Kidney (tissue), 14 donors: ENCODE measurements around the gene C18orf63. TPM values are rescaled to one million over a fixed set of nuclear protein-coding genes. Genes with fewer than 3 reads are reported as not detected.

ENCODE experiments used
- DNase-seq, 5 donors: peaks; one replicate each; pipeline ENCODE4 v3.0.0-alpha.2; 2013 to 2020
- FAIRE-seq: peaks from 2 replicates; lab custom pipeline; 2012; peaks lifted over from hg19 to GRCh38; lab: Jason Lieb, UNC
- H3K27ac ChIP-seq, 2 donors: one replicate each; pipeline ENCODE4 v1.7.0; 2013; ENCODE audit warnings: low read depth in 2 of 2, low read length in 2 of 2, inconsistent platforms in 1 of 2
- H3K27me3 ChIP-seq: one replicate; pipeline ENCODE4 v1.7.1; 2013; ENCODE audit warnings: low read length, inconsistent platforms; ENCODE audit not compliant: control insufficient read depth, insufficient read depth
- H3K36me3 ChIP-seq, 3 donors: one replicate each; pipeline versions ENCODE4 v1.7.0 to v1.7.1; 2013; ENCODE audit warnings: low read length in 3 of 3, control low read depth in 1 of 3, inconsistent platforms in 1 of 3; ENCODE audit not compliant: insufficient read depth in 3 of 3, control insufficient read depth in 2 of 3
- H3K4me1 ChIP-seq, 3 donors: one replicate each; pipeline versions ENCODE4 v1.7.0 to v1.7.1; 2013; ENCODE audit warnings: low read length in 3 of 3, inconsistent platforms in 1 of 3, low read depth in 1 of 3; ENCODE audit not compliant: control insufficient read depth in 2 of 3, insufficient read depth in 2 of 3
- H3K4me3 ChIP-seq, 3 donors: one replicate each; pipeline versions ENCODE4 v1.7.0 to v1.8.1; 2013; ENCODE audit warnings: low read length in 3 of 3, control low read depth in 1 of 3, inconsistent platforms in 1 of 3
- H3K9ac ChIP-seq, 3 donors: one replicate each; pipeline versions ENCODE4 v1.7.0 to v1.7.1; 2013; ENCODE audit warnings: low read length in 3 of 3, control low read depth in 1 of 3, inconsistent platforms in 1 of 3
- H3K9me3 ChIP-seq, 3 donors: one replicate each; pipeline versions ENCODE4 v1.7.0 to v1.7.1; 2013; ENCODE audit warnings: low read length in 3 of 3, control low read depth in 1 of 3, inconsistent platforms in 1 of 3; ENCODE audit not compliant: control insufficient read depth in 2 of 3, insufficient read depth in 1 of 3
- intact Hi-C: fragments of 100-400 bp; cut with DNase I; formaldehyde crosslinking; loops from one replicate; pipeline ENCODE4 v1.11.1; 2022
- polyA plus RNA-seq: library from polyadenylated mRNA; stranded (reverse); fragments of 350-450 nt; fragmentation: Illumina TruSeq; extraction: RNeasy Lipid Tissue Mini Kit (QIAGEN cat#74804); gene quantifications from one replicate; pipeline ENCODE4 v1.2.3, GENCODE V29; 2014; ENCODE audit warnings: low read depth, low replicate concordance; ENCODE audit not compliant: insufficient read depth
- total RNA-seq: library from RNA; stranded (reverse); fragmentation: NEBNext Ultra II Directional; extraction: Animal tissue kit (Norgen Biotek cat#: 25700); gene quantifications from one replicate; pipeline ENCODE4 v1.2.1, GENCODE V29; 2021
- TF ChIP-seq, protein P1 (sequence below): IDR thresholded peaks from 3 replicates; pipeline ENCODE4 v1.5.1; 2012; ENCODE audit warnings: mild to moderate bottlenecking, moderate library complexity, borderline replicate concordance; ENCODE audit not compliant: insufficient read depth; ENCODE audit errors: extremely low read depth
- donor health status: control.
- donor health status: control.
- donor health status: control.
- donor health status: control.
- donor health status: control.
- donor health status: DM: yes; HTN: yes; CAD: no.
- donor health status: Normal renal cell carcinoma (clear cell type).

Gene C18orf63
- total and polyA plus RNA-seq, 2 donors from 2014 or later: not detected

DNA sequence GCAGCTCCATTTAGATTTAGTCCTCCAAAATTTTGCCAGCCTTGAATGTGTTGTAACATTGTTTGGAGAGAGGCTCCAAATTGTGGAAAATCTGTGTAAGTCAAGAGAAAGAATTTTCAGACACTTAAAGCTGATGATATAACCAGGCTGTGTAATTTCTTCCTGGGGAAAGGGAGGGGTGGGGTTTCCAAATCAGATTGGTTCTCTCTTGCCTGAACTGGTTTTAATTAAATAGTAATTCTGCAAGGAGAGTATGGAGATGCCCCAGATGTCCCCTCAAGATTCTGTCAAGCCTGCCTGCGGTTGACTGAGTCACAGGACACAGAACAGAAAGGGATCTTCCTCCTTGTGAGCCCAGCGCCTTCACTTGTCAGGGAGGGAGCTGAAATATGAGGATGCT, 54.5 kb downstream of the C18orf63 start:
- intact Hi-C loops: no loop called here
- no peak overlapping the region for H3K4me3 ChIP-seq
- FAIRE-seq (no peak), DNase-seq (peak in 1 of 5 donors; percentile 57)
- TF ChIP-seq, protein P1, sequence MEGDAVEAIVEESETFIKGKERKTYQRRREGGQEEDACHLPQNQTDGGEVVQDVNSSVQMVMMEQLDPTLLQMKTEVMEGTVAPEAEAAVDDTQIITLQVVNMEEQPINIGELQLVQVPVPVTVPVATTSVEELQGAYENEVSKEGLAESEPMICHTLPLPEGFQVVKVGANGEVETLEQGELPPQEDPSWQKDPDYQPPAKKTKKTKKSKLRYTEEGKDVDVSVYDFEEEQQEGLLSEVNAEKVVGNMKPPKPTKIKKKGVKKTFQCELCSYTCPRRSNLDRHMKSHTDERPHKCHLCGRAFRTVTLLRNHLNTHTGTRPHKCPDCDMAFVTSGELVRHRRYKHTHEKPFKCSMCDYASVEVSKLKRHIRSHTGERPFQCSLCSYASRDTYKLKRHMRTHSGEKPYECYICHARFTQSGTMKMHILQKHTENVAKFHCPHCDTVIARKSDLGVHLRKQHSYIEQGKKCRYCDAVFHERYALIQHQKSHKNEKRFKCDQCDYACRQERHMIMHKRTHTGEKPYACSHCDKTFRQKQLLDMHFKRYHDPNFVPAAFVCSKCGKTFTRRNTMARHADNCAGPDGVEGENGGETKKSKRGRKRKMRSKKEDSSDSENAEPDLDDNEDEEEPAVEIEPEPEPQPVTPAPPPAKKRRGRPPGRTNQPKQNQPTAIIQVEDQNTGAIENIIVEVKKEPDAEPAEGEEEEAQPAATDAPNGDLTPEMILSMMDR: no peak
- H3K27ac ChIP-seq: no peak overlapping the region
- H3K4me1 ChIP-seq: peaks cover 0 to 2% (median 0%) of the 10 kb centered on the region in 3 donors
- H3K36me3 ChIP-seq: no peaks in the 10 kb centered on the region
- no peaks in the 10 kb centered on the region for H3K9me3 ChIP-seq
- H3K9ac ChIP-seq: no peak overlapping the region
- no peaks in the 10 kb centered on the region for H3K27me3 ChIP-seq

DNA sequence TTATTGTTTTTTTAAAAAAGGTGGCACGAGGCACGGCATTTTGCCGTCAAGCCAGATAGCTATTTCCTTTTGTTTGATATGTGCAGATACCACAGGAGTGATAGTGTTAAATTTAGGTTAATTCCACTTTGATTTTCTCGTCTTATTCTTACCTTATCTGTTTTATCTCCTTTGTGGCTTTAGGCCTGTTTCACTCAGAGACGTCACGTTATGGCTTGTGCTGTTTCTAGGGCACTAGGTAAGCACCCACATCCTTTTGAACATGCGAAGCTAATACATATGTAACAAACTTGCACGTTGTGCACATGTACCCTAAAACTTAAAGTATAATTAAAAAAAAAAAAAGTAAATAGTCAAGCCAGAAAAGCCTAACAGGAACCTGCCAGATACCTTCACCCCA, 57.8 kb downstream of the C18orf63 start:
- DNase-seq: no peak
- no peak overlapping the region for H3K4me3 ChIP-seq
- TF ChIP-seq, protein P1: no peak
- no peak overlapping the region for H3K27ac ChIP-seq
- intact Hi-C loops: no loop called here
- peaks cover 0 to 2% (median 0%) of the 10 kb centered on the region in 3 donors for H3K4me1 ChIP-seq
- no peak for FAIRE-seq
- H3K36me3 ChIP-seq: no peaks in the 10 kb centered on the region
- H3K9me3 ChIP-seq: no peaks in the 10 kb centered on the region
- no peak overlapping the region for H3K9ac ChIP-seq
- H3K27me3 ChIP-seq: no peaks in the 10 kb centered on the region

DNA sequence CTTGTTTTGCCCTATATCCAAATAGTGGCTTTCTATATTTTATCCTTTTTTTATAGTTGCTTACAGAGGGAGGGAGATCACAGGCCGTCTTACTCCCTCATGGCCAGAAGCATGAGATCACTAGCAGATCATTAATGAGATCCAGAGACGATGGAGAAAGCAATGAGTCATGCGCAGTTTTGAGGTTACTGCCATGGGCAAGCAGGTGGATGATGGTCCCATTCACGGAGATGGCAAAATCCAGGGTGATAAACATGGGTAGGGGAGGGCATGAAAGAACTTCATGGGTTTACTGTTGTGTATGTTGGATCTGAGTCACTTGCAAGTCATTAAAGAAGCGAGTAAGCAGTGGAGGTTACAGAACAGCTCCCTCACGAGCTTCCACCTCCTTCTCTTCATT, 60.4 kb downstream of the C18orf63 start:
- TF ChIP-seq, protein P1: no peak
- DNase-seq (no peak), FAIRE-seq (no peak)
- no peaks in the 10 kb centered on the region for H3K9me3 ChIP-seq
- H3K4me3 ChIP-seq: no peak overlapping the region
- H3K36me3 ChIP-seq: no peaks in the 10 kb centered on the region
- intact Hi-C loops: no loop called here
- no peaks in the 10 kb centered on the region for H3K4me1 ChIP-seq
- H3K27ac ChIP-seq: no peak overlapping the region
- H3K9ac ChIP-seq: no peak overlapping the region
- no peaks in the 10 kb centered on the region for H3K27me3 ChIP-seq

DNA sequence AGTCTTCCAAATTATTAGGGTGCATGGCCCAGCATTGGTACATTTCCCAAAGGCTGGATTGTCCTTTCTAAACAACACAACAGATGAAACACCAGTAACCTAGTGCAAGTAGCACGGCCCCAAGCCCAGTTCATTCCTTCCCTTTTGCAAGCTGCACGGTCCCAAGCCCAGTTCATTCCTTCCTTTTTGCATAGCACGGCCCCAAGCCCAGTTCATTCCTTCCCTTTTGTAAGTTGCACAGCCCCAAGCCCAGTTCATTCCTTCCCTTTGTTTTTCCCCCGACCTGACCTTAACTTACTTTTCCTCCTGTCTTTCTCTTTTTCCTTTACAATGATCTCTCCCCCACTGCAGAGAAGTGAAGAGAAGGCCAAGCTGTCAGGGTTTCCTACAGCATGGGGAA, 60.9 kb downstream of the C18orf63 start:
- intact Hi-C loops: no loop called here
- Histone ChIP-seq H3K27me3 (no peaks in the 10 kb centered on the region), H3K27ac (no peak overlapping the region), H3K36me3 (no peaks in the 10 kb centered on the region), H3K4me1 (no peaks in the 10 kb centered on the region), H3K9me3 (no peaks in the 10 kb centered on the region), H3K4me3 (no peak overlapping the region), H3K9ac (no peak overlapping the region)
- no peak for FAIRE-seq
- TF ChIP-seq, protein P1: no peak
- no peak for DNase-seq
